Cardiac fibroblast (primary cell): ENCODE measurements around the gene RAB36.

ENCODE experiments used
- DNase-seq, 2 donors: peaks; one replicate each; pipeline versions ENCODE4 v3.0.0 to v3.0.0-alpha.2; 2010; ENCODE audit warnings: low read depth in 2 of 2
- H3K4me3 ChIP-seq, 2 donors: replicated peaks in 1 of 2; 1 replicate in 1 of 2; 2 replicates in 1 of 2; pipeline ENCODE4 v1.5.1; 2011; ENCODE audit warnings: low read depth in 2 of 2, low read length in 2 of 2, mild to moderate bottlenecking in 2 of 2, moderate library complexity in 1 of 2
- CTCF ChIP-seq: IDR thresholded peaks from one replicate; pipeline ENCODE4 v1.5.1; 2011; ENCODE audit warnings: low read depth, mild to moderate bottlenecking, low read length, inconsistent platforms

RAB36 gene

GRCh38 chr22:23199159-23199558 is 53.9 kb downstream of the RAB36 start:
- DNase-seq, result no peak
- TF ChIP-seq CTCF, result no peak
- H3K4me3 ChIP-seq, result no peak overlapping the region

- no peak overlapping the region for H3K4me3 ChIP-seq
- no peak for DNase-seq
- TF ChIP-seq CTCF, result no peak
Measured at GRCh38 chr22:23200898-23201297, 55.6 kb downstream of the RAB36 start.

- no peak for DNase-seq
- H3K4me3 ChIP-seq, result no peak overlapping the region
- no peak for TF ChIP-seq CTCF
Measured at GRCh38 chr22:23202812-23203451, 57.7 kb downstream of the RAB36 start.

GRCh38 chr22:23203452-23204124 is 58.3 kb downstream of the RAB36 start:
- H3K4me3 ChIP-seq, result no peak overlapping the region
- DNase-seq, result no peak
- no peak for TF ChIP-seq CTCF

- H3K4me3 ChIP-seq, result no peak overlapping the region
- no peak for TF ChIP-seq CTCF
- DNase-seq, result no peak
Measured at GRCh38 chr22:23204125-23204488, 58.8 kb downstream of the RAB36 start.

- DNase-seq, result peak in 1 of 2 donors; percentile 43
- no peak for TF ChIP-seq CTCF
Measured at GRCh38 chr22:23204541-23205157, 59.4 kb downstream of the RAB36 start.

More at GRCh38 chr22:23204541-23205157, 59.4 kb downstream of the RAB36 start:
- H3K4me3 ChIP-seq, result no peak overlapping the region
